Measurements from ENCODE around the gene TCF12. TPM values are rescaled to one million over a fixed set of nuclear protein-coding genes. Genes with fewer than 3 reads are reported as not detected.

Gene TCF12
- total RNA-seq, 1 donor from 2014 or later = 144 TPM

GRCh38 chr15:57028176-57028575 is 109.7 kb downstream of the TCF12 start:
- no peak for TF ChIP-seq CTCF (IDR thresholded peaks at IDR 0.05)
- no peak for DNase-seq (ENCODE audit: low spot score in 2 of 2)
- Histone ChIP-seq H3K27ac (no peak overlapping the region), H3K4me3 (no peak overlapping the region), H3K27me3 (no peaks in the 10 kb centered on the region), H3K4me1 (peaks cover 0 to 13% of the 10 kb centered on the region in 2 donors), H3K36me3 (no peaks in the 10 kb centered on the region), H3K9me3 (no peaks in the 10 kb centered on the region)
- intact Hi-C loops (cut with DNase I) = no loop called here

- Histone ChIP-seq H3K4me3 (no peak overlapping the region), H3K4me1 (peaks cover 0 to 13% of the 10 kb centered on the region in 2 donors), H3K27me3 (no peaks in the 10 kb centered on the region), H3K9me3 (no peaks in the 10 kb centered on the region), H3K36me3 (no peaks in the 10 kb centered on the region), H3K27ac (no peak overlapping the region)
- intact Hi-C loops (cut with DNase I) = no loop called here
- no peak for TF ChIP-seq CTCF (IDR thresholded peaks at IDR 0.05)
- no peak for DNase-seq (ENCODE audit: low spot score in 2 of 2)
Measured at GRCh38 chr15:57030011-57030410, 111.6 kb downstream of the TCF12 start.

GRCh38 chr15:57031082-57031481 is 112.6 kb downstream of the TCF12 start:
- no peak overlapping the region for H3K27ac ChIP-seq
- no peak overlapping the region for H3K4me3 ChIP-seq
- peaks cover 0 to 13% of the 10 kb centered on the region in 2 donors for H3K4me1 ChIP-seq
- H3K9me3 ChIP-seq = no peaks in the 10 kb centered on the region
- no peaks in the 10 kb centered on the region for H3K27me3 ChIP-seq
- intact Hi-C loops (cut with DNase I) = no loop called here
- H3K36me3 ChIP-seq = no peaks in the 10 kb centered on the region
- TF ChIP-seq CTCF (IDR thresholded peaks at IDR 0.05) = no peak
- DNase-seq (ENCODE audit: low spot score in 2 of 2) = no peak

GRCh38 chr15:57031605-57032004 is 113.2 kb downstream of the TCF12 start:
- TF ChIP-seq CTCF (IDR thresholded peaks at IDR 0.05) = no peak
- H3K27ac ChIP-seq = no peak overlapping the region
- DNase-seq (ENCODE audit: low spot score in 2 of 2) = no peak
- no peaks in the 10 kb centered on the region for H3K36me3 ChIP-seq
- peaks cover 0 to 13% of the 10 kb centered on the region in 2 donors for H3K4me1 ChIP-seq
- intact Hi-C loops (cut with DNase I) = no loop called here
- H3K4me3 ChIP-seq = no peak overlapping the region
- no peaks in the 10 kb centered on the region for H3K9me3 ChIP-seq
- no peaks in the 10 kb centered on the region for H3K27me3 ChIP-seq

GRCh38 chr15:57032338-57032737 is 113.9 kb downstream of the TCF12 start:
- peaks cover 0 to 13% of the 10 kb centered on the region in 2 donors for H3K4me1 ChIP-seq
- no peaks in the 10 kb centered on the region for H3K27me3 ChIP-seq
- no peak overlapping the region for H3K4me3 ChIP-seq
- H3K36me3 ChIP-seq = no peaks in the 10 kb centered on the region
- no peaks in the 10 kb centered on the region for H3K9me3 ChIP-seq
- no peak overlapping the region for H3K27ac ChIP-seq
- intact Hi-C loops (cut with DNase I) = no loop called here
- no peak for DNase-seq (ENCODE audit: low spot score in 2 of 2)
- no peak for TF ChIP-seq CTCF (IDR thresholded peaks at IDR 0.05)
